Naive B cell (primary cell): ENCODE data around the gene ACO1. TPM values are rescaled to one million over a fixed set of nuclear protein-coding genes. Genes with fewer than 3 reads are reported as not detected.
A peak's percentile ranks its signal among the peaks of the same experiment; 100 is the strongest.

Source experiments
- ATAC-seq, 2 donors: fragments of 150-1000 bp; cut with Tn5 transposase; 2 replicates each; pipeline ENCODE4 v1.10.0; 2021; ENCODE audit warnings: low read depth in 2 of 2, mild to moderate bottlenecking in 2 of 2, moderate library complexity in 2 of 2
- DNase-seq: peaks from one replicate; pipeline ENCODE4 v3.0.0; 2022
- H3K27ac Mint-ChIP-seq, 6 donors: one replicate each; pipeline ENCODE4 v1.8.0; 2020 to 2022; ENCODE audit warnings: mild to moderate bottlenecking in 6 of 6, mixed read lengths in 6 of 6, moderate library complexity in 5 of 6, inconsistent platforms in 2 of 6
- H3K27me3 Mint-ChIP-seq, 3 donors: one replicate each; pipeline ENCODE4 v1.8.0; 2021 to 2022; ENCODE audit warnings: mixed read lengths in 3 of 3, mild to moderate bottlenecking in 1 of 3
- H3K36me3 Mint-ChIP-seq, 2 donors: one replicate each; pipeline ENCODE4 v1.8.0; 2020 to 2022; ENCODE audit warnings: mixed read lengths in 2 of 2, inconsistent platforms in 1 of 2, mild to moderate bottlenecking in 1 of 2
- H3K4me1 Mint-ChIP-seq, 3 donors: one replicate each; pipeline ENCODE4 v1.8.0; 2020 to 2022; ENCODE audit warnings: mixed read lengths in 3 of 3, inconsistent platforms in 1 of 3, mild to moderate bottlenecking in 1 of 3, moderate library complexity in 1 of 3
- H3K4me3 Mint-ChIP-seq, 8 donors: one replicate each; pipeline ENCODE4 v1.8.0; 2020 to 2022; ENCODE audit warnings: mild to moderate bottlenecking in 8 of 8, mixed read lengths in 8 of 8, moderate library complexity in 8 of 8, inconsistent platforms in 2 of 8
- H3K9me3 Mint-ChIP-seq, 7 donors: one replicate each; pipeline ENCODE4 v1.8.0; 2020 to 2022; ENCODE audit warnings: mixed read lengths in 7 of 7, mild to moderate bottlenecking in 5 of 7, inconsistent platforms in 2 of 7, moderate library complexity in 1 of 7
- polyA plus RNA-seq, 6 donors: library from polyadenylated mRNA; unstranded; fragments of 300-500 nt; fragmentation: Illumina TruSeq; gene quantifications; one replicate each; pipeline ENCODE4 v1.2.3, GENCODE V29; 2021; ENCODE audit warnings: low read depth in 6 of 6

The ACO1 gene
- polyA plus RNA-seq, 6 donors from 2014 or later = 6.2 to 10.4 (median 7.4) TPM

DNA sequence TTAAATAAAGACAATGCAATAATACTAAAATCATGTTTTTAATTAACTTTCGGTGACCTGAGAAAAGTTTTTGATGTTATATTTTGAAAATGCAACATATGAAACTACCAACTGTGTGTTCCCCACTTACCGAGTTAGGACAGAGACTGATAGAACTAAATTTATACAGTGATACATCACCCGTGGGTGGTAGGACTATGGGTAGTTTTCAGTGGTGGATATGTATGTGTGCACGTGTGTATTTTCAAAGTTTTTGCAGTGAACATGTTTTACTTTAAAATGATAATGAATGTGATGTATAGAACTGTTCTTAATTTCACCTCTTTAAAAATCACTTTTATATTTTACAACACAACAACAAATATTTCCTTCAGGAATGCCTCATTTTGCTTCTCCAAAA is 25.0 kb upstream of the ACO1 start:
- H3K9me3 Mint-ChIP-seq = no peaks in the 10 kb centered on the region

DNA sequence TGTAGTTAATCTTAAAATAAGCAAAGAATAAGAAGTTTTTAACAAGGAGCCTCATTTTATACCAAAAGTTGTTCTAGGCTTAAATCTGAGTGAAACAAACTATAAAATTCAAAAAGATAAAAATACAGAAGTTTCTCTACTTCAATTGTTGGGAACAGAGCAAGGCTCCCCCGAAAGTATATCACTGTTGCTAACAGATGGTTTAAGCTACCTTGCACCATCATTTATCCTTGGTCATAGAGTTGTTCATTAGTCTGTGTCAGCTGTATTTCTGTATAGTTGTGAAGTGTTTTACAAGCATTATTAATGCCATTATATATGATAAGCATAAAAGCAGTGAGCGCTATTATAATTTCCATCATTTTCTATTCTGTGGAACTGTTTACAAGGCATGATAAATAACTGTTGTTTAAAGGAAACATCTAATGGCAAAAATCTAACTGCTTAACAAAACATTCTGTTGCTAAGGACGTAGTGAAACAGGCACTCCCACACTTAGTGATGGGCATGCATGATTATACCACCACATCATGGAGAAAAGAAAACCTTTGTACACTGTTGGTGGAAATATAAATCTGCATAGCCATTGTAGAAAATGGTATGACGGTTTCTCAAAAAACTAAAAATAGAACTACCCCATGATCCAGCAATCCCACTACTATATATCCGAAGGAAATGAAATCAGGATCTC is 23.3 kb upstream of the ACO1 start:
- H3K27me3 Mint-ChIP-seq = peaks cover 18 to 26% (median 20%) of the 10 kb centered on the region in 3 donors
- DNase-seq (no peak), ATAC-seq (no peak)
- no peaks in the 10 kb centered on the region for H3K9me3 Mint-ChIP-seq
- H3K4me1 Mint-ChIP-seq = no peaks in the 10 kb centered on the region
- no peak overlapping the region for H3K4me3 Mint-ChIP-seq
- H3K27ac Mint-ChIP-seq = no peak overlapping the region
- H3K36me3 Mint-ChIP-seq = no peaks in the 10 kb centered on the region

More for the DNA sequence above, 25.0 kb upstream of the ACO1 start:
- ATAC-seq (no peak), DNase-seq (no peak)
- Mint-ChIP-seq H3K4me3 (no peak overlapping the region), H3K36me3 (no peaks in the 10 kb centered on the region), H3K27me3 (peaks cover 23 to 27% (median 25%) of the 10 kb centered on the region in 3 donors), H3K4me1 (no peaks in the 10 kb centered on the region), H3K27ac (no peak overlapping the region)

DNA sequence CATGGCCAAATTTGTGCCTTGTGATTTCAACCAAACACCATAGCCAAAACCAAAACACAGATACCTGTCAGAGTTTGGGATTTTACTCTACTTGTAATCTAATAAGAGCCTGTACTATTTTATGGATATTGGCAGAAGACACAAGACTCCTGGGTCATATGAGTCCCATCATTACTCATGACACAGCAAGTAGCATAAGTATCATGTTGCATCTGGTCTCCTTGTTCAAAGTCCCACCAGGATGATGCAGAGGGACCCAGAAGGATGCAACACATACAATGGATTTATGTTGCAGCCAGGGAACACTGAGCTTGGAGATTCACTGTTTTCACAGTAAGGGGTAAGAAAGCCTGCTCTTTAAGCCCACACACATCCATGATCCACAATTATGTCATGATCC is 13.2 kb upstream of the ACO1 start:
- peaks cover 8 to 25% (median 21%) of the 10 kb centered on the region in 3 donors for H3K27me3 Mint-ChIP-seq
- no peak overlapping the region for H3K4me3 Mint-ChIP-seq
- DNase-seq (no peak), ATAC-seq (no peak)
- H3K27ac Mint-ChIP-seq = no peak overlapping the region
- peaks cover 0 to 11% (median 2%) of the 10 kb centered on the region in 7 donors for H3K9me3 Mint-ChIP-seq
- H3K36me3 Mint-ChIP-seq = no peaks in the 10 kb centered on the region
- no peaks in the 10 kb centered on the region for H3K4me1 Mint-ChIP-seq

DNA sequence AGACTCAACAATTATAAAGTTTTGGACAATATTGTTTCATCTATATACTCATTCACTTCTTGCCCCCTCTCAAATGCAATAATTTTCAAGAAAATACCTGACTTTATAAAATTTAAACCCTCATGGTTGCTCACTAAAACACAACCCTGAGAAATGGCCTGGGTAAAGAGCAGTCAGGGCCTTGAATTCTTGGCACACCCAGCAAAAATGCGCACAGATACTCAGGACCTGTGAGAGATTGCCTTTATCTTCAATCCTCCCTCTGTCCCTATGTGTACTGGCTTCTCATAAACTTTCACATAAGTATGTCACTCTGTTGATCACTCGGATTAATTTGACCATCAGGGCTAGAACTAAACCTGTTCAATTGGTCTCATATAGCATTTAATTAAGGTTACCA is 12.8 kb upstream of the ACO1 start:
- no peak overlapping the region for H3K4me3 Mint-ChIP-seq
- H3K36me3 Mint-ChIP-seq = no peaks in the 10 kb centered on the region
- no peak overlapping the region for H3K27ac Mint-ChIP-seq
- ATAC-seq (no peak), DNase-seq (no peak)
- H3K4me1 Mint-ChIP-seq = no peaks in the 10 kb centered on the region
- H3K9me3 Mint-ChIP-seq = peaks cover 0 to 11% (median 2%) of the 10 kb centered on the region in 7 donors
- peaks cover 9 to 25% (median 21%) of the 10 kb centered on the region in 3 donors for H3K27me3 Mint-ChIP-seq

DNA sequence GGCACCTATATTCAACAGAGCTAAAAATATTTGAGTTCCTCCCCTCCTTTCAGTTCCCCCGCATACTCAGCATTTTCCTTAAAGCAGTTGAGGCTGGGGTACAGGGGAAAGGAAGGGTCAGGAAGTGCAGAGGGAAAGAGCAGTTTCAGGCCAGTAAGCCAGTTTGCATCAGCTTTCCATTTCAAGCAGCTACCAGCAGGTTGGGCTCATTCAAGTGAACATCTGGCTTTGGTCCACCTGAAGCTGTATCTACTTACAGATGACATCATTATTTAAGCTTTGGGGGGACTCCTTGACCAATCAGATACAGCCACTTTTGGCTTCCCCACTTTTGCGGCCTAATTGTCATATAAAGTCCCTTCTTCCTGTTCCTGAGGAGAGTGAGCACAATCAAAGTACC is 8.2 kb upstream of the ACO1 start:
- Mint-ChIP-seq H3K4me3 (peak overlapping the region in 1 of 8 donors; percentile 10), H3K36me3 (no peaks in the 10 kb centered on the region), H3K4me1 (peaks cover 0 to 6% (median 4%) of the 10 kb centered on the region in 3 donors), H3K27ac (no peak overlapping the region), H3K9me3 (no peaks in the 10 kb centered on the region), H3K27me3 (peaks cover 25 to 40% (median 27%) of the 10 kb centered on the region in 3 donors)
- DNase-seq (no peak), ATAC-seq (no peak)

DNA sequence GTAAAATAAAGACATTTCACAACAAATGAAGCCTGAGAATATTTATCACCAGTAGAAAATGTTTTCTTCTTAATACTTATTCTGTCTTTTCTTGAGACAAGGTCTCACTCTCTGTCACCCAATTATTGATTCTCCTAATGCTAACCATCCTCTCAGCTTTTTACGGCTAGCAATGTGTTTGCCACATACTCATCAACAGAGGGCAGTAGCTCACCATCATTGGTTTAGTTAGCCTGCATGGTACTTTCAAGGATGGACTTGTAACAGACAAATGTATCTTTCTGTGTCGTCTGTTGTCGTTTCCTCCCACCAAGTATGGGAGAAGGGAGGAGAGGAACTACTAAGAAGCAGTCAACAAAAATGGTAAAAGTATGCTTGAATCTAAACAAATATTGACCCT is 5.9 kb upstream of the ACO1 start:
- peak; percentile 50 for DNase-seq
- H3K4me3 Mint-ChIP-seq = no peak overlapping the region

DNA sequence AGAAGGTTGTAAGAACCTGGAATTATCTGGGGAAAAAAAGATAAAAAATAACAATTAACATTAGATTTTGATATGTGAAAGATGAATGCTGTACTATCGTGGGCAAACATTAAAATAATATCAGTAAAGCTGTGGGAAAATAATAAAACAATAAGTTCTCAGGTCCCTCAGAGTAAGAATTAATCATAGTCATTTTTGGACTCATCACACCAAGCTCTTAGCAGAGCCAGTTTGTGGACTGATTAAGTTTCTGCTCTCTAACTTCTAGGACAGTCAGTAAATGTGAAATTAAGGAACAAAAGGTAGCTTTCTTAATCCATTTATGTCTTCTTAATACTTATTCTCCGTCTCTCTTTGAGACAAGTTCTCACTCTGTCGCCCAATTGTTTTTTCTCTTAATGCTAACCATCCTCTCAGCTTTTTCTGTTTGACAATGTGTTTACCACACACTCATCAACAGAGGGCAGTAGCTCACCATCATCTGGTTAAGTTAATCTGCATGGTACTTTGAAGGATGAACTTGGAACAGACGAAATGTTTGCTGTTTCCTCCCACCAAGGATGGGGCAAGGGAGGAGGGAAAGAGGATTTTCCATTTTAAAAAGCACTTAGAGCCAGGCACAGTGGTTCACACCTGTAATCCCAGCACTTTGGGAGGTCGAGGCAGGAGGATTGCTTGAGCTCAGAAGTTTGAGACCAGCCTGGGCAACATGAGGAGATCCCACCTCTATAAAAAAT is 5.3 kb upstream of the ACO1 start:
- H3K9me3 Mint-ChIP-seq = no peaks in the 10 kb centered on the region
- peaks cover 8 to 13% (median 13%) of the 10 kb centered on the region in 3 donors for H3K4me1 Mint-ChIP-seq
- H3K36me3 Mint-ChIP-seq = no peaks in the 10 kb centered on the region
- H3K27ac Mint-ChIP-seq = peak overlapping the region in 1 of 6 donors; percentile 54
- H3K4me3 Mint-ChIP-seq = peak overlapping the region in 1 of 8 donors; percentile 10
- DNase-seq (peak; percentile 66), ATAC-seq (peak; percentile 79)
- H3K27me3 Mint-ChIP-seq = peaks cover 20 to 40% (median 26%) of the 10 kb centered on the region in 3 donors

More for the DNA sequence above, 5.9 kb upstream of the ACO1 start:
- Mint-ChIP-seq H3K27me3 (peaks cover 20 to 40% (median 26%) of the 10 kb centered on the region in 3 donors), H3K27ac (peak overlapping the region in 1 of 6 donors; percentile 41), H3K36me3 (no peaks in the 10 kb centered on the region), H3K9me3 (no peaks in the 10 kb centered on the region), H3K4me1 (peaks cover 4 to 9% (median 8%) of the 10 kb centered on the region in 3 donors)
- ATAC-seq = peak; percentile 78 to 79

DNA sequence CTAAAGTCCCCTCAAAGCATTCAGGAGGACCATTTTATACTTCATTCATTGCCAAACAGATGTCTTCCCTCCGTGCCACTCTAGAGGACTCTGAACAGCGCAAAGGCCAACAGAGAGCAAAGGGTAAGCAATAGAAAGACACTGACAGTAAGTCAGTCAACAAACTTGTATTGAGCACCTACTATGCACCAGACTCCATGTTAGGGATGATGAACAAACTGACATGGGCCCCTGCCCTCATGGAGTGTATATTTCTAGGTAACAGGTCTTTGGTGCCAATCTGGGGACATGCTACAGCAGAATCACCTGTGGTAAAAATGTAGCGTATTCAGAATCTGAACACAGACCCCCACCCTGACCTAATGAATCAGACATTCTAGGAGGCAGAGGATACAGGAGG is 3.5 kb upstream of the ACO1 start:
- Mint-ChIP-seq H3K4me1 (peaks cover 14 to 19% (median 19%) of the 10 kb centered on the region in 3 donors), H3K36me3 (no peaks in the 10 kb centered on the region), H3K4me3 (no peak overlapping the region), H3K27ac (no peak overlapping the region), H3K27me3 (peaks cover 20 to 32% (median 26%) of the 10 kb centered on the region in 3 donors), H3K9me3 (no peaks in the 10 kb centered on the region)
- no peak for DNase-seq
- ATAC-seq = no peak

DNA sequence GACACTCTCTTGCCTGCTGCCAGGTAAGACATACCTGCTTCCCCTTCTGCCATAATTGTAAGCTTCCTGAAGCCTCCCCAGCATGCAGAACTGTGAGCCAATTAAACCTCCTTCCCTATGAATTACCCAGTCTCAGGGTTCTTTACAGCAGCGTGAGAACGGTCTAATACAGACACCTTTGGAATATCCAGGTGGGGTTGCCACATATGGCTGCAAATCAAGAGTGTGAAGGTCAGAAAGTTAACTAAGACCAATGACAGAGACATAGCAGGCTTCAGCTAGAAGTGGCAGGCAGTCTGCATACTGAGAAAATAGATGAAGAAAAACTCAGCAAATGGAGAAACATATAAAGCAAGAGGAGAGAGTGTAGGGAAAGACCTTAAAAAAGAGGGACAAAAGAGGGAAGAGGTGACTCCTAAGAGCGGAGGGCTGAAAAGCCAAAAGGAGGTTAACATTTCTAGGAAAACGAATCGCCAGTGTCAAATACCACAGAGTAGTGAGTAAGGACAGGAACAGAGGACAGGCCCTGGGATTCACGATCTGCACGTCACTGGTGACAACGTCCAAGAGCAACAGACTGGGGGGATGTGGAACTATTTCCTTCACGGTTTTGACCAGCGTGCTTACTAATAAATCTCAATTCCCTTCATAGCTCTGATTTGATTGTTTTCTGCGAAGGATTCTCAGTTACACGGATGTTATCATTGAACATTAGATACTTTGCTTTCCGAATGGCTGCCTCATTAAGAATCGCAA is 1.7 kb upstream of the ACO1 start:
- Mint-ChIP-seq H3K4me1 (peaks cover 14 to 19% (median 19%) of the 10 kb centered on the region in 3 donors), H3K9me3 (no peaks in the 10 kb centered on the region), H3K27ac (no peak overlapping the region), H3K36me3 (no peaks in the 10 kb centered on the region), H3K4me3 (peak overlapping the region in 5 of 8 donors; percentile 37 to 79 (median 52)), H3K27me3 (peaks cover 14 to 32% (median 26%) of the 10 kb centered on the region in 3 donors)
- DNase-seq (no peak), ATAC-seq (no peak)

DNA sequence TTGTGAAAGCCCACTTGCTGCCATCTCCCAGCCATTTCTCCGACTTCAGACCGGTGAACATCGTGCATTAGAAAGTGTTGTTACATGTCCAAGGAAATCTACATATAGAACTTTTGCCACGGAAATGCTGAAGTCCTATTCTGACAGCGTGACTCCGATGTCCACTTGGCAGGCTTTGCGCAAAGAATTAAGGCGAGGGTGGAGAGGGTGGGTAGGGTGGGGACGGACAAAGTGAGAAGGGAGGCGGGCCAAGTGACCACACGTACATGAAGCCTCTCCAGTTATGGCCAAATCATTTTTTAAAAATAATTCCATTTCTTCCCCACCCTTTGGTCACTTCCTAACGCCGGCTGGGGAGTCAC is 460 bp upstream of the ACO1 start:
- no peaks in the 10 kb centered on the region for H3K36me3 Mint-ChIP-seq
- no peaks in the 10 kb centered on the region for H3K9me3 Mint-ChIP-seq
- ATAC-seq (no peak), DNase-seq (no peak)
- H3K4me3 Mint-ChIP-seq = peak overlapping the region; percentile 75 to 88 (median 85)
- peak overlapping the region in 1 of 6 donors; percentile 35 for H3K27ac Mint-ChIP-seq
- H3K27me3 Mint-ChIP-seq = peaks cover 9 to 32% (median 26%) of the 10 kb centered on the region in 3 donors
- peaks cover 14 to 19% (median 18%) of the 10 kb centered on the region in 3 donors for H3K4me1 Mint-ChIP-seq

DNA sequence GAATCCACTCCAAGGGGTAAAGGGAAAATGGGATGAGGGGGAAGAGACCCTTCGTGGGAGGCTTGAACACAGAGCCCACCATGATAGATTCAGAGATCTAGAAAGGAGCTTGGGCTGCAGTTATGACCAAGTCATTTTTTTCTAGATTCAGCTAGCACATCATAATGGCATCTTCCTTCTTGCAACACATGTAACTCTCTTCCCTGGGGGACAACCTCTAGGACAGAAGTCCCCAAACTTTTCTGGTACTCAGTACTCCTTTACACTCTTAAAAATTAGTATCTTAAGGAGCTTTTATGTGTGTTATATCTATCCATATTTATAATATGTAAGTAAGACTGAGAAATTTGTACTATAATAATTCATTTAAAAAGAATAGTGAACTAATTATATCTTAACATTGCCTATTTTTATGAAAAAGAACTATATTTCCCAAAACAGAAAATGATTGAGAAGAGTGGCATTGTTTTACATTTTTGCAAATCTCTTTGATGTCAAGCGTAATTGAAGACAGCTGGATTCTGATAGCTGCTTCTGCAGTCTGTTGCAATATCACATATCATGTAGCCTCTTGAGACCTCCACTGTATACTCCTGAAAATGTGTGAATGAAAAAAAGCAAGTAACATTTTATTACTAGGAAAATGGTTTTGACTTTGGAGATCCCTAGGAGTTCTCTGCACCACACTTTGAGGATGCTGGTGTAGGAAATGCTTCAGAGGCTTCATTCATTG is 875 bp downstream of the ACO1 start:
- Mint-ChIP-seq H3K27ac (peak overlapping the region in 2 of 6 donors; percentile 53 to 83), H3K36me3 (no peaks in the 10 kb centered on the region), H3K4me3 (peak overlapping the region; percentile 75 to 93 (median 90)), H3K27me3 (peaks cover 4 to 24% (median 21%) of the 10 kb centered on the region in 3 donors), H3K9me3 (no peaks in the 10 kb centered on the region), H3K4me1 (peaks cover 12 to 14% (median 14%) of the 10 kb centered on the region in 3 donors)
- no peak for ATAC-seq
- DNase-seq = no peak

DNA sequence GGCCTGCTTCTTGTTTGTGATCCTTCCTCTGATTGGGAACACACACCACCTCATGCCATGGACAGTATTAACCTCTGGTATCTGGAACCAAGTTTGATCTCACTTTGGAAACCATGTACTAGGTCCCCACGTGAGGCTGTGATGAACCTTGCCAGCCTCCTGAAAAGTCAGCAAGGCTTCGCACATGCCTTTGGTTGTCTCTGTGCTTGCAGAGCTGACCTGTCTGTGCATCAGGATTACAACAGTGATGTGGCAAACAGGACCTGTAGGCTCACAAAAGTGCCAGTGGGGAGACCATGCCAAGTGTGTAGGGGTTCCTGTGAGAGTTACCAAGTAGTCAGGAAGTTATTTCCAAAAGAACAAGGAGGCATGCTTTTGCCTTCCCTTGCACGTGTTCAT is 1.4 kb downstream of the ACO1 start:
- no peak overlapping the region for H3K27ac Mint-ChIP-seq
- peaks cover 12 to 14% (median 14%) of the 10 kb centered on the region in 3 donors for H3K4me1 Mint-ChIP-seq
- DNase-seq (no peak), ATAC-seq (no peak)
- no peaks in the 10 kb centered on the region for H3K9me3 Mint-ChIP-seq
- H3K27me3 Mint-ChIP-seq = peaks cover 0 to 19% (median 16%) of the 10 kb centered on the region in 3 donors
- no peaks in the 10 kb centered on the region for H3K36me3 Mint-ChIP-seq
- peak overlapping the region in 6 of 8 donors; percentile 0 to 79 (median 45) for H3K4me3 Mint-ChIP-seq

DNA sequence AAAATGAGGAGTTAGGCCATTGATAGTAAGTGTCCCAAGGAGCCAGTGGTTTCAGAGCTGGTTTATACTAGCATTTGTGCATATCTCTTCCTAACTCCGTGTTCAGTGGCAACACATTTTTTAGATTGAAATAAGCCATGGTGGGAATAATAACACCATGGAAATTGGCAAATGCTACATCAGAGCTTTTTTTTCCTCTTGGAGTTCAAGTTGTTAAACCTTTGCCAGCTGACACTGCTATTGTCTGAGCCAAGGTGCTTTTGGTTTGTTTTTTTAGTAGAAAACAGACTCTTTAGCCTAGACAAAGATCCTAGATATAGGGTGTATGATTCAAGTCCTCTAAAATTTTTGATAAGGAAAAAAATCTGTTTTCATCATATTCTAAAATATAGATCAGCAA is 2.8 kb downstream of the ACO1 start:
- Mint-ChIP-seq H3K27ac (peak overlapping the region in 1 of 6 donors; percentile 26), H3K27me3 (peaks cover 0 to 9% (median 6%) of the 10 kb centered on the region in 3 donors), H3K9me3 (no peaks in the 10 kb centered on the region), H3K4me3 (peak overlapping the region in 1 of 8 donors; percentile 79), H3K36me3 (no peaks in the 10 kb centered on the region), H3K4me1 (peaks cover 12 to 14% (median 14%) of the 10 kb centered on the region in 3 donors)
- ATAC-seq (no peak), DNase-seq (no peak)
